Neuronal stem cell (in vitro differentiated cells): ENCODE results near the gene MRTFB.

Source experiments
- DNase-seq: peaks from one replicate; pipeline ENCODE4 v3.0.0-alpha.2; 2013; ENCODE audit warnings: low spot score
- H2AFZ ChIP-seq: one replicate; pipeline ENCODE4 v1.6.1; 2013; ENCODE audit warnings: mild to moderate bottlenecking, low read length, inconsistent platforms
- H2AK5ac ChIP-seq: 2 replicates; pipeline ENCODE4 v1.6.1; 2013; ENCODE audit warnings: low read depth, mild to moderate bottlenecking, inconsistent platforms, low read length, moderate library complexity, mixed read lengths
- H2BK120ac ChIP-seq: 2 replicates; pipeline ENCODE4 v1.6.1; 2013; ENCODE audit warnings: low read depth, mild to moderate bottlenecking, inconsistent platforms, low read length, moderate library complexity, mixed read lengths
- H2BK12ac ChIP-seq: one replicate; pipeline ENCODE4 v1.6.1; 2013; ENCODE audit warnings: low read length, inconsistent platforms
- H2BK15ac ChIP-seq: 2 replicates; pipeline ENCODE4 v1.6.1; 2013; ENCODE audit warnings: mild to moderate bottlenecking, low read length, inconsistent platforms, mixed read lengths
- H2BK5ac ChIP-seq: one replicate; pipeline ENCODE4 v1.6.1; 2013; ENCODE audit warnings: inconsistent platforms, mild to moderate bottlenecking, low read length, moderate library complexity
- H3K14ac ChIP-seq: one replicate; pipeline ENCODE4 v1.6.1; 2013; ENCODE audit warnings: low read length, inconsistent platforms
- H3K18ac ChIP-seq: 2 replicates; pipeline ENCODE4 v1.6.1; 2013; ENCODE audit warnings: low read length, inconsistent platforms
- H3K23ac ChIP-seq: 2 replicates; pipeline ENCODE4 v1.6.1; 2013; ENCODE audit warnings: low read depth, mild to moderate bottlenecking, mixed read lengths, low read length, inconsistent platforms; ENCODE audit not compliant: poor library complexity
- H3K27ac ChIP-seq: replicated peaks from 3 replicates; pipeline ENCODE4 v1.5.1; 2013; ENCODE audit warnings: low read length, inconsistent platforms
- H3K27me3 ChIP-seq, 3 experiments: 2 replicates each; pipeline ENCODE4 v1.6.1; 2013; ENCODE audit warnings: low read length in 3 of 3, mild to moderate bottlenecking in 2 of 3, inconsistent platforms in 1 of 3, low read depth in 1 of 3, mixed read lengths in 1 of 3, moderate library complexity in 1 of 3; ENCODE audit not compliant: control insufficient read depth in 3 of 3, insufficient read depth in 3 of 3
- H3K36me3 ChIP-seq, 2 donors: replicated peaks in 1 of 2; 2 replicates each; pipeline ENCODE4 v1.6.1; 2013; ENCODE audit warnings: low read length in 2 of 2; ENCODE audit not compliant: control insufficient read depth in 2 of 2, insufficient read depth in 2 of 2
- H3K4ac ChIP-seq: 2 replicates; pipeline ENCODE4 v1.6.1; 2013; ENCODE audit warnings: inconsistent platforms, mild to moderate bottlenecking, low read length, moderate library complexity
- H3K4me1 ChIP-seq, 2 donors: 1 replicate in 1 of 2; 2 replicates in 1 of 2; pipeline ENCODE4 v1.6.1; 2013; ENCODE audit warnings: low read length in 2 of 2, low read depth in 1 of 2; ENCODE audit not compliant: control insufficient read depth in 2 of 2, insufficient read depth in 1 of 2
- H3K4me2 ChIP-seq: one replicate; pipeline ENCODE4 v1.6.1; 2013; ENCODE audit warnings: mild to moderate bottlenecking, low read length, inconsistent platforms; ENCODE audit not compliant: insufficient read depth, poor library complexity, severe bottlenecking
- H3K4me3 ChIP-seq, 2 donors: 2 replicates each; pipeline ENCODE4 v1.5.1; 2013; ENCODE audit warnings: low read length in 2 of 2, mild to moderate bottlenecking in 2 of 2, inconsistent platforms in 1 of 2, moderate library complexity in 1 of 2
- H3K79me1 ChIP-seq: one replicate; pipeline ENCODE4 v1.6.1; 2013; ENCODE audit warnings: low read depth, mild to moderate bottlenecking, inconsistent platforms, low read length, moderate library complexity
- H3K9ac ChIP-seq: one replicate; pipeline ENCODE4 v1.6.1; 2013; ENCODE audit warnings: mild to moderate bottlenecking, low read depth, low read length, inconsistent platforms; ENCODE audit not compliant: poor library complexity
- H3K9me3 ChIP-seq, 2 donors: replicated peaks in 1 of 2; 2 replicates each; pipeline versions ENCODE3 to v1.6.1; 2013; ENCODE audit warnings: low read length in 2 of 2, mild to moderate bottlenecking in 2 of 2, inconsistent platforms in 1 of 2, low read depth in 1 of 2, mixed read lengths in 1 of 2, moderate library complexity in 1 of 2; ENCODE audit not compliant: control insufficient read depth in 2 of 2, insufficient read depth in 1 of 2
- H4K8ac ChIP-seq: one replicate; pipeline ENCODE4 v1.6.1; 2013; ENCODE audit warnings: low read depth, mild to moderate bottlenecking, inconsistent platforms, low read length, moderate library complexity
- H4K91ac ChIP-seq: one replicate; pipeline ENCODE4 v1.6.1; 2013; ENCODE audit warnings: low read length, low read depth, mild to moderate bottlenecking, inconsistent platforms; ENCODE audit not compliant: poor library complexity
- WGBS, 2 donors: extraction: QIAGEN DNeasy Blood & Tissue Kit; methylation state at CpG; one replicate each; pipeline ENCODE4 v1.1.7; 2013; ENCODE audit warnings: missing lambda C conversion rate in 2 of 2, mixed read lengths in 1 of 2; ENCODE audit not compliant: insufficient read length in 2 of 2, insufficient replicate concordance in 1 of 2; ENCODE audit errors: extremely low coverage in 2 of 2; 5-methylcytosine and 5-hydroxymethylcytosine counted together

The MRTFB gene

GRCh38 chr16:14036889-14037288 lies 34.2 kb upstream of the MRTFB start:
- no peak for DNase-seq
- Histone ChIP-seq H3K9ac (no peak overlapping the region), H3K4me1 (no peaks in the 10 kb centered on the region), H3K27me3 (no peaks in the 10 kb centered on the region), H3K23ac (no peak overlapping the region), H2BK120ac (no peak overlapping the region), H2AK5ac (no peak overlapping the region), H3K4me2 (no peak overlapping the region), H3K27ac (no peak overlapping the region), H3K4ac (no peak overlapping the region), H3K18ac (no peak overlapping the region), H2BK15ac (no peak overlapping the region), H2BK12ac (no peak overlapping the region), H4K91ac (no peak overlapping the region), H3K79me1 (no peaks in the 10 kb centered on the region), H4K8ac (no peak overlapping the region), H3K36me3 (no peaks in the 10 kb centered on the region), H3K14ac (no peak overlapping the region), H2BK5ac (no peak overlapping the region), H3K9me3 (peaks cover 0 to 4% of the 10 kb centered on the region in 2 donors), H3K4me3 (no peak overlapping the region), H2AFZ (no peak overlapping the region)
- WGBS, 2 donors, result no CpG with 5 or more reads among the region's 7 CpGs

GRCh38 chr16:14037960-14038359 lies 33.2 kb upstream of the MRTFB start:
- H4K8ac ChIP-seq, result no peak overlapping the region
- H2BK12ac ChIP-seq, result no peak overlapping the region
- no peak overlapping the region for H3K9ac ChIP-seq
- H3K9me3 ChIP-seq, result peaks cover 0 to 4% of the 10 kb centered on the region in 2 donors
- H2BK15ac ChIP-seq, result no peak overlapping the region
- H3K79me1 ChIP-seq, result no peaks in the 10 kb centered on the region
- WGBS, 2 donors, result no CpG with 5 or more reads among the region's 3 CpGs
- no peak overlapping the region for H3K4ac ChIP-seq
- H2BK5ac ChIP-seq, result no peak overlapping the region
- no peak overlapping the region for H2BK120ac ChIP-seq
- no peaks in the 10 kb centered on the region for H3K36me3 ChIP-seq
- H4K91ac ChIP-seq, result no peak overlapping the region
- no peak overlapping the region for H2AK5ac ChIP-seq
- no peaks in the 10 kb centered on the region for H3K27me3 ChIP-seq
- H3K4me1 ChIP-seq, result peaks cover 0 to under 1% of the 10 kb centered on the region in 2 donors
- no peak overlapping the region for H3K27ac ChIP-seq
- DNase-seq, result no peak
- H3K23ac ChIP-seq, result no peak overlapping the region
- no peak overlapping the region for H2AFZ ChIP-seq
- no peak overlapping the region for H3K4me2 ChIP-seq
- H3K18ac ChIP-seq, result no peak overlapping the region
- H3K4me3 ChIP-seq, result no peak overlapping the region
- no peak overlapping the region for H3K14ac ChIP-seq

GRCh38 chr16:14041164-14041563 lies 30.0 kb upstream of the MRTFB start:
- Histone ChIP-seq H3K18ac (no peak overlapping the region), H2BK120ac (no peak overlapping the region), H3K23ac (no peak overlapping the region), H2BK15ac (no peak overlapping the region), H3K4me2 (no peak overlapping the region), H3K14ac (no peak overlapping the region), H3K9me3 (peaks cover 0 to 4% of the 10 kb centered on the region in 2 donors), H3K27me3 (peaks cover 0 to 5% (median 0%) of the 10 kb centered on the region in 3 experiments), H3K4me1 (peaks cover 0 to 3% of the 10 kb centered on the region in 2 donors), H2AK5ac (no peak overlapping the region), H3K9ac (no peak overlapping the region), H2AFZ (no peak overlapping the region), H3K36me3 (no peaks in the 10 kb centered on the region), H3K27ac (no peak overlapping the region), H4K8ac (no peak overlapping the region), H2BK12ac (no peak overlapping the region), H4K91ac (no peak overlapping the region), H3K4ac (no peak overlapping the region), H3K4me3 (no peak overlapping the region), H3K79me1 (no peaks in the 10 kb centered on the region), H2BK5ac (no peak overlapping the region)
- no CpG with 5 or more reads among the region's 4 CpGs for whole genome bisulfite sequencing, 2 donors
- no peak for DNase-seq

GRCh38 chr16:14042706-14043105 lies 28.4 kb upstream of the MRTFB start:
- Histone ChIP-seq H2BK12ac (no peak overlapping the region), H3K27ac (no peak overlapping the region), H3K4me2 (no peak overlapping the region), H3K4ac (no peak overlapping the region), H3K9ac (no peak overlapping the region), H3K27me3 (peaks cover 0 to 5% (median 0%) of the 10 kb centered on the region in 3 experiments), H3K18ac (no peak overlapping the region), H3K4me3 (no peak overlapping the region), H3K23ac (no peak overlapping the region), H2BK15ac (no peak overlapping the region), H2BK5ac (no peak overlapping the region), H3K36me3 (no peaks in the 10 kb centered on the region), H4K91ac (no peak overlapping the region), H2AFZ (peak overlapping the region; percentile 68), H3K79me1 (no peaks in the 10 kb centered on the region), H3K4me1 (peaks cover 0 to 3% of the 10 kb centered on the region in 2 donors), H2BK120ac (no peak overlapping the region), H4K8ac (no peak overlapping the region), H3K14ac (no peak overlapping the region), H2AK5ac (no peak overlapping the region), H3K9me3 (peaks cover 0 to 2% of the 10 kb centered on the region in 2 donors)
- no peak for DNase-seq
- no CpG with 5 or more reads among the region's 10 CpGs for WGBS, 2 donors
